HL-60 (cell line): ENCODE measurements around the gene RFTN1.
"Not testable (repeated sequence)": the region's sequence is repeated elsewhere in the genome, so short reads cannot be mapped to it uniquely, and the experiment has no call there.

Experiments used
- DNase-seq, 2 experiments: peaks; one replicate each; pipeline ENCODE4 v3.0.0-alpha.2; 2010 to 2020; ENCODE audit warnings: low read depth in 1 of 2, low spot score in 1 of 2
- H3K27ac ChIP-seq: fragments of 250-450 bp; sonication (Bioruptor Pico); replicated peaks from 2 replicates; pipeline ENCODE4 v1.5.1; 2020; ENCODE audit warnings: mild to moderate bottlenecking, moderate library complexity
- H3K27me3 ChIP-seq: fragments of 250-450 bp; sonication (Bioruptor Pico); 2 replicates; pipeline ENCODE4 v1.5.1; 2021; ENCODE audit warnings: mild to moderate bottlenecking, moderate library complexity; ENCODE audit not compliant: insufficient read depth, poor library complexity, severe bottlenecking
- H3K4me3 ChIP-seq: replicated peaks from 2 replicates; pipeline ENCODE4 v1.5.1; 2011; ENCODE audit warnings: mild to moderate bottlenecking, control low read depth, low read length; ENCODE audit not compliant: insufficient read depth
- CTCF ChIP-seq: IDR thresholded peaks from one replicate; pipeline ENCODE4 v1.5.1; 2011; ENCODE audit warnings: low read length, control low read depth, inconsistent platforms; ENCODE audit not compliant: insufficient read depth
- GABPA ChIP-seq: IDR thresholded peaks from 2 replicates; pipeline ENCODE4 v1.6.1; 2012; ENCODE audit warnings: low read depth
- POLR2AphosphoS5 ChIP-seq: IDR thresholded peaks from 2 replicates; pipeline ENCODE4 v1.6.1; 2012; ENCODE audit warnings: low read depth
- REST ChIP-seq: IDR thresholded peaks from 2 replicates; pipeline ENCODE4 v1.6.1; 2012; ENCODE audit warnings: low read depth; ENCODE audit not compliant: insufficient replicate concordance
- SPI1 ChIP-seq: IDR thresholded peaks from 2 replicates; pipeline ENCODE4 v1.6.1; 2012; ENCODE audit warnings: low read depth, mild to moderate bottlenecking, borderline replicate concordance

Gene RFTN1

GRCh38 chr3:16489326-16490061 lies 24.0 kb downstream of the RFTN1 start:
- H3K27ac ChIP-seq = not testable (repeated sequence)

GRCh38 chr3:16488637-16489036 lies 24.9 kb downstream of the RFTN1 start:
- Histone ChIP-seq H3K27me3 (no peaks in the 10 kb centered on the region), H3K27ac (no peak overlapping the region), H3K4me3 (no peak overlapping the region)
- no peak for TF ChIP-seq CTCF
- TF ChIP-seq REST = no peak
- TF ChIP-seq SPI1 = no peak
- no peak for TF ChIP-seq GABPA
- no peak for DNase-seq

More at GRCh38 chr3:16489326-16490061, 24.0 kb downstream of the RFTN1 start:
- H3K4me3 ChIP-seq, DNase-seq, H3K27me3 ChIP-seq: not testable (repeated sequence)

- Histone ChIP-seq H3K27ac (no peak overlapping the region), H3K4me3 (no peak overlapping the region), H3K27me3 (no peaks in the 10 kb centered on the region)
- DNase-seq = no peak
- no peak for TF ChIP-seq CTCF
- TF ChIP-seq POLR2AphosphoS5 = no peak
- TF ChIP-seq SPI1 = no peak
- no peak for TF ChIP-seq REST
- no peak for TF ChIP-seq GABPA
These were observed 25.9 kb downstream of the RFTN1 start for GRCh38 chr3:16487511-16488175.

GRCh38 chr3:16486951-16487480 lies 26.5 kb downstream of the RFTN1 start:
- DNase-seq = no peak
- no peak overlapping the region for H3K4me3 ChIP-seq

More at GRCh38 chr3:16486951-16487480, 26.5 kb downstream of the RFTN1 start:
- H3K27me3 ChIP-seq = no peaks in the 10 kb centered on the region
- TF ChIP-seq REST = no peak
- no peak for TF ChIP-seq SPI1
- TF ChIP-seq CTCF = no peak
- TF ChIP-seq GABPA = no peak
- TF ChIP-seq POLR2AphosphoS5 = no peak
- H3K27ac ChIP-seq = no peak overlapping the region
